H1 (cell line): ENCODE measurements around the gene ATMIN. TPM values are rescaled to one million over a fixed set of nuclear protein-coding genes. Genes with fewer than 3 reads are reported as not detected.

Experiments
- CTCF ChIA-PET: fragments of 300-600 bp; sonication (Branson Sonifier 250); formaldehyde crosslinking; loops from one replicate; lab custom pipeline; 2021; ENCODE audit not compliant: partially characterized antibody; lab: Charles Lee
- POLR2A ChIA-PET: fragments of 300-600 bp; sonication (Branson Sonifier 250); formaldehyde crosslinking; loops from one replicate; lab custom pipeline; 2021; ENCODE audit warnings: inconsistent platforms; ENCODE audit not compliant: partially characterized antibody; lab: Charles Lee
- DNase-seq, 2 experiments: peaks; one replicate each; pipeline versions ENCODE4 v3.0.0 to v3.0.0-alpha.2; 2010 to 2022; ENCODE audit warnings: low spot score in 2 of 2, low read depth in 1 of 2, mixed read lengths in 1 of 2
- FAIRE-seq: peaks from 2 replicates; lab custom pipeline; 2011; peaks lifted over from hg19 to GRCh38; lab: Jason Lieb, UNC
- H2AFZ ChIP-seq: 2 replicates; pipeline ENCODE4 v1.8.1; 2012; ENCODE audit warnings: low read length, inconsistent platforms
- H2AK5ac ChIP-seq: 2 replicates; pipeline ENCODE4 v1.6.1; 2013; ENCODE audit warnings: low read depth, low read length
- H2BK120ac ChIP-seq: replicated peaks from 2 replicates; pipeline ENCODE3; 2013; ENCODE audit warnings: low read depth, low read length, inconsistent platforms
- H2BK12ac ChIP-seq: 2 replicates; pipeline ENCODE4 v1.6.1; 2013; ENCODE audit warnings: low read depth, low read length
- H2BK15ac ChIP-seq: 2 replicates; pipeline ENCODE4 v1.6.1; 2013; ENCODE audit warnings: low read length
- H2BK20ac ChIP-seq: 2 replicates; pipeline ENCODE4 v1.6.1; 2013; ENCODE audit warnings: low read length
- H2BK5ac ChIP-seq: 2 replicates; pipeline ENCODE4 v1.6.1; 2013; ENCODE audit warnings: low read depth, low read length
- H3K14ac ChIP-seq: 2 replicates; pipeline ENCODE4 v1.6.1; 2013; ENCODE audit warnings: inconsistent platforms; ENCODE audit not compliant: insufficient read length
- H3K18ac ChIP-seq: 2 replicates; pipeline ENCODE4 v1.6.1; 2013; ENCODE audit warnings: low read length; ENCODE audit errors: extremely low read depth
- H3K23ac ChIP-seq: 2 replicates; pipeline ENCODE4 v1.6.1; 2013; ENCODE audit warnings: inconsistent platforms; ENCODE audit not compliant: insufficient read length
- H3K23me2 ChIP-seq: 2 replicates; pipeline ENCODE4 v1.6.1; 2013; ENCODE audit warnings: low read depth, low read length
- H3K27ac ChIP-seq: 2 replicates; pipeline ENCODE4 v1.6.1; 2011; ENCODE audit warnings: low read depth, low read length, inconsistent platforms
- H3K27me3 ChIP-seq, 4 experiments: replicated peaks in 1 of 4; 1 replicate in 1 of 4; 2 replicates in 3 of 4; pipeline versions ENCODE4 v1.6.1 to v1.8.1; 2011 to 2013; ENCODE audit warnings: low read length in 3 of 4, mild to moderate bottlenecking in 3 of 4, inconsistent platforms in 2 of 4, mixed read lengths in 2 of 4, moderate library complexity in 1 of 4; ENCODE audit not compliant: control insufficient read depth in 3 of 4, insufficient read depth in 3 of 4; ENCODE audit errors: extremely low read depth in 1 of 4
- H3K36me3 ChIP-seq, 4 experiments: 2 replicates each; pipeline versions ENCODE4 v1.6.1 to v1.8.1; 2011 to 2013; ENCODE audit warnings: mild to moderate bottlenecking in 4 of 4, low read length in 3 of 4, moderate library complexity in 2 of 4, control low read depth in 1 of 4, inconsistent platforms in 1 of 4; ENCODE audit not compliant: insufficient read depth in 4 of 4, control insufficient read depth in 2 of 4
- H3K4ac ChIP-seq: replicated peaks from 2 replicates; pipeline ENCODE3; 2013; ENCODE audit warnings: low read length, low read depth, mixed read lengths, inconsistent platforms; ENCODE audit not compliant: insufficient read length
- H3K4me1 ChIP-seq, 4 experiments: replicated peaks in 1 of 4; 1 replicate in 1 of 4; 2 replicates in 3 of 4; pipeline versions ENCODE4 v1.6.1 to v1.8.1; 2011 to 2013; ENCODE audit warnings: low read length in 3 of 4, inconsistent platforms in 2 of 4, mixed read lengths in 1 of 4; ENCODE audit not compliant: insufficient read depth in 4 of 4, control insufficient read depth in 3 of 4
- H3K4me2 ChIP-seq, 2 experiments: 2 replicates each; pipeline versions ENCODE4 v1.6.1 to v1.8.1; 2011 to 2013; ENCODE audit warnings: low read depth in 2 of 2, low read length in 2 of 2, control low read depth in 1 of 2, inconsistent platforms in 1 of 2, mild to moderate bottlenecking in 1 of 2; ENCODE audit not compliant: insufficient read depth in 1 of 2
- H3K4me3 ChIP-seq, 4 experiments: fragments of 200-600, 300-600 bp in 1 of 4; sonication (generic), shearing (Covaris generic), sonication (Bioruptor Twin) in 1 of 4; 2 replicates each; pipeline versions ENCODE4 v1.5.1 to v1.8.1; 2011 to 2016; ENCODE audit warnings: low read length in 4 of 4, low read depth in 3 of 4, control low read depth in 2 of 4, inconsistent platforms in 2 of 4, mild to moderate bottlenecking in 2 of 4, mixed read lengths in 1 of 4, moderate library complexity in 1 of 4; ENCODE audit not compliant: insufficient read depth in 2 of 4; ENCODE audit errors: extremely low read depth in 1 of 4
- H3K56ac ChIP-seq: replicated peaks from 2 replicates; pipeline ENCODE3; 2013; ENCODE audit warnings: low read depth, mild to moderate bottlenecking, mixed read lengths, low read length, inconsistent platforms; ENCODE audit not compliant: insufficient read length
- H3K79me1 ChIP-seq: 2 replicates; pipeline ENCODE4 v1.6.1; 2013; ENCODE audit warnings: low read depth, low read length, control low read depth
- H3K79me2 ChIP-seq, 2 experiments: 2 replicates each; pipeline versions ENCODE4 v1.6.1 to v1.8.1; 2012 to 2013; ENCODE audit warnings: low read length in 2 of 2, mild to moderate bottlenecking in 2 of 2, inconsistent platforms in 1 of 2; ENCODE audit not compliant: insufficient read depth in 2 of 2, control insufficient read depth in 1 of 2
- H3K9ac ChIP-seq, 4 experiments: replicated peaks in 1 of 4; 1 replicate in 1 of 4; 2 replicates in 3 of 4; pipeline versions ENCODE4 v1.6.1 to v1.8.1; 2011 to 2013; ENCODE audit warnings: low read depth in 3 of 4, low read length in 3 of 4, control low read depth in 2 of 4, mild to moderate bottlenecking in 2 of 4, moderate library complexity in 2 of 4, inconsistent platforms in 1 of 4; ENCODE audit errors: extremely low read depth in 1 of 4
- H3K9me3 ChIP-seq, 2 experiments: 2 replicates each; pipeline versions ENCODE4 v1.6.1 to v1.8.1; 2012 to 2013; ENCODE audit warnings: mild to moderate bottlenecking in 2 of 2, moderate library complexity in 2 of 2, control low read depth in 1 of 2, inconsistent platforms in 1 of 2, low read depth in 1 of 2, low read length in 1 of 2, mixed read lengths in 1 of 2; ENCODE audit not compliant: insufficient read depth in 2 of 2
- H4K20me1 ChIP-seq, 2 experiments: replicated peaks in 1 of 2; 2 replicates each; pipeline versions ENCODE3 to v1.8.1; 2011 to 2013; ENCODE audit warnings: inconsistent platforms in 2 of 2, low read length in 2 of 2, mild to moderate bottlenecking in 1 of 2; ENCODE audit not compliant: insufficient read depth in 2 of 2, control insufficient read depth in 1 of 2
- H4K5ac ChIP-seq: 2 replicates; pipeline ENCODE4 v1.6.1; 2013; ENCODE audit warnings: low read length, low read depth, mixed read lengths, inconsistent platforms; ENCODE audit not compliant: insufficient read length
- H4K8ac ChIP-seq: 2 replicates; pipeline ENCODE4 v1.8.0; 2013; ENCODE audit warnings: mild to moderate bottlenecking, moderate library complexity, low read length, inconsistent platforms; ENCODE audit not compliant: insufficient read depth; ENCODE audit errors: extremely low read depth
- H4K91ac ChIP-seq: replicated peaks from 2 replicates; pipeline ENCODE3; 2013; ENCODE audit warnings: low read length, mixed read lengths, inconsistent platforms; ENCODE audit not compliant: insufficient read length
- BCL11A ChIP-seq, 2 experiments: IDR thresholded peaks; one replicate each; pipeline ENCODE4 v1.6.1; 2011; ENCODE audit warnings: low read depth in 2 of 2, low read length in 2 of 2, mild to moderate bottlenecking in 2 of 2
- RXRA ChIP-seq: IDR thresholded peaks from 2 replicates; pipeline ENCODE4 v1.6.1; 2011; ENCODE audit warnings: low read depth, mild to moderate bottlenecking, low read length, moderate library complexity; ENCODE audit not compliant: insufficient read depth
- TEAD4 ChIP-seq: IDR thresholded peaks from 2 replicates; pipeline ENCODE4 v1.6.1; 2012; ENCODE audit warnings: low read depth, low read length, inconsistent platforms, mixed read lengths
- WGBS, 2 experiments: shearing (Covaris generic) in 1 of 2; methylation state at CpG; one replicate each; pipeline versions ENCODE4 v1.1.6 to v1.1.7; 2013 to 2015; ENCODE audit warnings: low lambda C conversion rate in 2 of 2, mixed read lengths in 2 of 2, inconsistent platforms in 1 of 2, low coverage in 1 of 2, missing lambda C conversion rate in 1 of 2; ENCODE audit not compliant: insufficient replicate concordance in 2 of 2, insufficient coverage in 1 of 2, insufficient read length in 1 of 2; ENCODE audit errors: extremely low coverage in 1 of 2, missing lambda C conversion rate in 1 of 2; 5-methylcytosine and 5-hydroxymethylcytosine counted together
- polyA plus RNA-seq, 7 experiments: library from polyadenylated mRNA; depleted of rRNA in 3 of 7; stranded (reverse) in 5 of 7; unstranded in 2 of 7; fragments of >200 nt in 5 of 7; fragments of 200-250 nt in 2 of 7; gene quantifications; 1 replicate in 5 of 7; 2 replicates in 1 of 7; 4 replicates in 1 of 7; pipeline versions ENCODE4 v1.2.1 to v1.2.3, GENCODE V29; 2011 to 2013; ENCODE audit warnings: missing spikeins in 2 of 7, mixed read lengths in 2 of 7
- total RNA-seq: library from RNA; stranded (reverse); fragmentation: NEBNext Ultra II Directional; extraction: Animal tissue kit (Norgen Biotek cat#: 25700); gene quantifications from 2 replicates; pipeline ENCODE4 v1.2.1, GENCODE V29; 2021

Gene ATMIN
- total and polyA plus RNA-seq, 2 of the 8 experiments (the other 6 are each of a cell fraction or from before 2014, with no cell fraction given): 34.8 to 59.8 TPM

DNA sequence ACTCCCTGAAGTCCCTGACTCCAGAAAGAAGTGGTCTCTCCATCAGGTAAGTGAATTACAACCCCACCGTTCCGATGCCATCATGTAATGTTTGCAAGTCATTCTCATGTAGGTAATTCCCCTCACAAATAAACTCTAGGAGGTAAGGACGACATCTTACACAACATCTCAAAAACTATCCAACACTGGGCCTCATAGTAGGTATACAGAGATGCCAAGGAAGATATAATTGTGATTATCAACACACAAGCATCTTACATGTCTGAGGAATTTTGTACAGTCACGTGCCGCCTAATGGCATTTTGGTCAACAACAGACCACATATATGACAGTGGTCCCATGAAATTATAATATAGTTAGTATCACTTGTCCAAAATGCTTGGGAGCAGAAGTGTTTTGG is 53.2 kb downstream of the ATMIN start:
- peaks cover 0 to 2% of the 10 kb centered on the region in 2 experiments for H4K20me1 ChIP-seq
- ChIA-PET CTCF (interaction anchor here (0.7 to 1.2 kb wide), 3 partner anchors 13 to 46 kb away, joined by 3 to 4 read pairs (median 3); no protein-coding TSS in a partner anchor), POLR2A (interaction anchor here (1.4 kb wide), 1 partner anchor 12 kb away, joined by 6 read pairs; the partner anchor contains the start of gene C16orf46)
- no peak overlapping the region for H3K27ac ChIP-seq
- H2BK15ac ChIP-seq: no peak overlapping the region
- H4K5ac ChIP-seq: no peak overlapping the region
- H3K4ac ChIP-seq: no peak overlapping the region
- no peak overlapping the region for H3K23ac ChIP-seq
- H3K4me2 ChIP-seq: no peak overlapping the region
- H2BK20ac ChIP-seq: no peak overlapping the region
- no peak overlapping the region for H3K14ac ChIP-seq
- 91% methylated on average over 5 of the region's 5 CpGs; no CpG with 5 or more reads in 1 of the 2 experiments for WGBS, 2 experiments
- no peak overlapping the region for H2AK5ac ChIP-seq
- H3K23me2 ChIP-seq: no peaks in the 10 kb centered on the region
- no peak overlapping the region for H4K91ac ChIP-seq
- H3K4me1 ChIP-seq: no peaks in the 10 kb centered on the region
- no peak overlapping the region for H3K56ac ChIP-seq
- no peaks in the 10 kb centered on the region for H3K9me3 ChIP-seq
- H2AFZ ChIP-seq: no peak overlapping the region
- H3K79me1 ChIP-seq: peaks cover 4% of the 10 kb centered on the region; the same call in 1 of the 2 replicates
- no peak overlapping the region for H3K18ac ChIP-seq
- DNase-seq: no peak
- peaks cover 5 to 55% of the 10 kb centered on the region in 2 experiments for H3K79me2 ChIP-seq
- H2BK120ac ChIP-seq: no peak overlapping the region
- no peaks in the 10 kb centered on the region for H3K27me3 ChIP-seq
- no peak for FAIRE-seq
- peaks cover 0 to 25% (median 6%) of the 10 kb centered on the region in 4 experiments; a peak in 6 of 8 replicates for H3K36me3 ChIP-seq
- no peak overlapping the region for H4K8ac ChIP-seq
- TF ChIP-seq BCL11A (IDR thresholded peaks at IDR 0.05; ENCODE audit: low read depth in 2 of 2, low read length in 2 of 2) (no peak), RXRA (no peak), TEAD4 (no peak)
- H3K9ac ChIP-seq: no peak overlapping the region
- H2BK5ac ChIP-seq: no peak overlapping the region
- H2BK12ac ChIP-seq: no peak overlapping the region
- H3K4me3 ChIP-seq: no peak overlapping the region
